NOMO-1 (cell line): ENCODE measurements around the gene RPS8.
A peak's percentile ranks its signal among the peaks of the same experiment; 100 is the strongest.
"Not testable (repeated sequence)": the region's sequence is repeated elsewhere in the genome, so short reads cannot be mapped to it uniquely, and the experiment has no call there.

Experiments used
- DNase-seq, 2 experiments: peaks; one replicate each; lab custom pipeline; 2025; ENCODE audit not compliant: unreplicated experiment in 2 of 2; lab: John Stamatoyannopoulos, UW

Gene RPS8

DNA sequence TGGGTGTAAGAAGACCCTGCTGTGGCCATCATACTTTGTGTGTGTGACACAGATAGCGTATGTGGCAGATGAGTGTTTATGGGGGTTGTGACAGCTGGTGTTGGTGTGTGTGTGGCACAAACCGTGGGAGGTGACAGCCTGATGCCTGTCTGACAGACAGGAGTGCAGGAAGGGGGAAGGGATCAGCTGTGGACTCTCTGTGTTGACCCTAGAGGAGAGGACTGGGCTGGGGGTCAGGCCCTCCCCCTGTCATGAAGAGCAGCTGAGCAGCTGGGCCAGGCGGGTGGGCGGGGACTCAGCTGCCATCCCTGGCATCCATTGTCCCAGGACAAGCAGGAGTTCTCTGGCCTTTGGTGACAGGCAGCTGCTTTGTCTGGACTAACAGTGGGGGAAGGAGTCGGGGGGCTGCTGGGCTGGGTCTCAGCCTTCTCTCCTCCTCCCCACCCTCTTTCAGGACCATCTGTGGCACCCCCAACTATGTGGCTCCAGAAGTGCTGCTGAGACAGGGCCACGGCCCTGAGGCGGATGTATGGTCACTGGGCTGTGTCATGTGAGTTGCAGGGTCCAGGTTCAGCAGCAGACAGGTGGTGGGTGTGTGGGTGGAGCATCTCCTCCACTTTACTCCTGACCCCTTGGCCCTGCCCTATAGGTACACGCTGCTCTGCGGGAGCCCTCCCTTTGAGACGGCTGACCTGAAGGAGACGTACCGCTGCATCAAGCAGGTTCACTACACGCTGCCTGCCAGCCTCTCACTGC is 27.1 kb downstream of the RPS8 start:
- no peak for DNase-seq

DNA sequence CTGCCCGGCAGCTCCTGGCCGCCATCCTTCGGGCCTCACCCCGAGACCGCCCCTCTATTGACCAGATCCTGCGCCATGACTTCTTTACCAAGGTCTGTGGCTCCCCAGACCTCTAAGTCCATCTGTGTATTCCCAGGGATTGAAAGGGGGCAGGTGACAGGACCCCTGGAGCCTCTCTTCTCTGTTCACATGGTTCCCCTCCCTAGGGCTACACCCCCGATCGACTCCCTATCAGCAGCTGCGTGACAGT is 27.6 kb downstream of the RPS8 start:
- no peak for DNase-seq

DNA sequence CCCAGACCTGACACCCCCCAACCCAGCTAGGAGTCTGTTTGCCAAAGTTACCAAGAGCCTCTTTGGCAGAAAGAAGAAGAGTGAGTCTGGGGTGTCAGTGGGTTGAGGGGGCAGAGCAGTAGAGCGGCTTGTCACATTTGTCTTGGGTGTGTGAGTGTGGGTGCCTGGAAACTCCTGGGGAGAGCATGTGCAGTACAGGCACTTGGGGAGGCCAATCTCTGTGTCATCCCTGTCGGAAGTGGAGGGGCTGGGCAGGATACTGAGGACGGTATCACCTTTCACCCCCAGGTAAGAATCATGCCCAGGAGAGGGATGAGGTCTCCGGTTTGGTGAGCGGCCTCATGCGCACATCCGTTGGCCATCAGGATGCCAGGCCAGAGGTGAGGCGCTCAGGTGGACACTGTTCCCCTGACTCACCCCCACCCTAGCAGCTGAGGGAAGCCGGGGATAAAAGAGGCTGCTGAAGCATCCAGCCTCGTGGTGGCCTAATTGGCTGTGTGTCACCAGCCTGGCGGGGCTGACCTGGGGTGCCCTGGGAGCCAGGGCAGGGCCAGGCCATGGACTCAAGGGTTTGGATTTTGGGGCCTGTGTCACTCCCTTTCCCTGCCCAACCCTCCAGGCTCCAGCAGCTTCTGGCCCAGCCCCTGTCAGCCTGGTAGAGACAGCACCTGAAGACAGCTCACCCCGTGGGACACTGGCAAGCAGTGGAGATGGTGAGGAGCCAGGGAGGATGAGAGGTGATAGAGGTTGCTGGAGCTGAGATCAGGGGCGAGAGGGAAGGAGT is 28.2 kb downstream of the RPS8 start:
- DNase-seq: no peak

DNA sequence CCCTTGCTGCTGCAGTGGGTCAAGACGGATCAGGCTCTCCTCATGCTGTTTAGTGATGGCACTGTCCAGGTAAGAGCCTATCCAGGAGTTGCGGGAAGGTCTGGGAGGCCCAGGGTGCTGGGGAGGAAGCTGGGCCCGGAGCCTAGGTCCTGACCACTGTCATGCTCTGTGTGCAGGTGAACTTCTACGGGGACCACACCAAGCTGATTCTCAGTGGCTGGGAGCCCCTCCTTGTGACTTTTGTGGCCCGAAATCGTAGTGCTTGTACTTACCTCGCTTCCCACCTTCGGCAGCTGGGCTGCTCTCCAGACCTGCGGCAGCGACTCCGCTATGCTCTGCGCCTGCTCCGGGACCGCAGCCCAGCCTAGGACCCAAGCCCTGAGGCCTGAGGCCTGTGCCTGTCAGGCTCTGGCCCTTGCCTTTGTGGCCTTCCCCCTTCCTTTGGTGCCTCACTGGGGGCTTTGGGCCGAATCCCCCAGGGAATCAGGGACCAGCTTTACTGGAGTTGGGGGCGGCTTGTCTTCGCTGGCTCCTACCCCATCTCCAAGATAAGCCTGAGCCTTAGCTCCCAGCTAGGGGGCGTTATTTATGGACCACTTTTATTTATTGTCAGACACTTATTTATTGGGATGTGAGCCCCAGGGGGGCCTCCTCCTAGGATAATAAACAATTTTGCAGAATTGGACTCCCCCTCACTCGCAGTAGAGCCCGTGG is 30.1 kb downstream of the RPS8 start:
- no peak for DNase-seq

DNA sequence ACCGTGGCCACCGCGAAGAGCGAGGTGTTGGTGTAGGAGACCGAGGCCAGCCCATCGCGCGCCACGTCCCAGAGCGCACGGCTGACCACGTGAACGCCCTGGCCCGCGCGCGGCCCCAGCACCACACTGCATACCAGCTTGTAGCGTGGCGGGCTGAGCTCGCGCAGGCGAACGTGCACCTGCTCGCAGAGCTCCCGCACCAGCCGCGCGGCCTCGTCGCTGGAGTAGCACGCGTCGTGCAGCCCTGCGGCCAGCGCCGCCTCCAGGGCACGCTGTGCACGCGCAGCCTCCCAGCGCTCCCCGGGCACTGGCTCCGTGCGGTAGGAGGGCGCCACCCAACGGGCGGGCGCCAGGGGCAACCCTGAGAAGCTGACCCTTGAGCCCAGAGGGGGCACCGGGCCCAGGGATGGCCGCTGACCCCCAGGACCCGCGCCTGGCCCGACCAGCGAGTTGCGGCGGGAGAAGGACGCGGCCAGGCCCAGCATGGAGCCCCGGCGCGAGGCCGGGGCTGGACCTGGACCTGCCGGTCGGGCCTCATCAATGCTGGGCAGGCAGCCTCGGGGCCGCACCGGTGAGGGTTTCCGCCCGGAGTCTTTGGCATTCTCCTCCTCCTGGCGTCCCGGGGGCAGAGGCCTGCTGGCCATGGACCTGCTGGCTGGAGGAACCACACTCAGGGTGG is 30.8 kb downstream of the RPS8 start:
- no peak for DNase-seq

DNA sequence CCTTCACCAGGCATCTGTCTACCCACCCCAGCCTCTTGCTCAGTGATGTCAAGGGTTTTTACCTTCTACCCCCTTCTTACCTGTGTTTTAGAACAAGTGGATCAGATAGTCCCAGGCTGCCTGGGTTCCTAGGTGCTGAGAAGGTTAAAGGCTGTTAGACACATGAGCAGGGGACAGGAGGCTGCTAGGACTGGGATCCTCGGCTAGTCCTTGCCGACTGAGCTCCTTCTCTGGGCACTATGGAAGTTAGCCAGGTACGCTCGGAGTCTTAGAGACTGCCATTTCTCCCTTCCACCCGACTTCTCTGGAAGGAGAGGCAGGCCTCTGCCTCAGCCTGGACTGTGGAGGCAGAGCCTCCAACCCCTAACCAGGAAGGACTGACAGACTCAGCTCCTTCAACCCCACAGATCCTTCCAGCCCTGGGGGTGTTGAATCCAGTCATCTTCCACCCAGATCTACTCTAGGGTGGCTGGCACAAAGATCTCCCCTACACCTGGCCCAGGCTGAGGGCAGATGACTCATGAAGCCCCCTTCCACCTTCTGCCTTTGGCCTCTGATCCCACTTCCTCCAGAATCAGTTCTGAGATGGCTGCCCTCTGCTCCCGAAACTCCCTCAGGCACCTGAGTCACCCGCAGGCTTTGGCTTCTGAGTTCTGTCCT is 31.5 kb downstream of the RPS8 start, which contains the start of gene DYNLT4:
DYNLT4 (minus strand) TSS at position 648 of the 660 bp plus-strand sequence. CDS start 683 bp downstream, outside the sequence.
- DNase-seq: no peak

DNA sequence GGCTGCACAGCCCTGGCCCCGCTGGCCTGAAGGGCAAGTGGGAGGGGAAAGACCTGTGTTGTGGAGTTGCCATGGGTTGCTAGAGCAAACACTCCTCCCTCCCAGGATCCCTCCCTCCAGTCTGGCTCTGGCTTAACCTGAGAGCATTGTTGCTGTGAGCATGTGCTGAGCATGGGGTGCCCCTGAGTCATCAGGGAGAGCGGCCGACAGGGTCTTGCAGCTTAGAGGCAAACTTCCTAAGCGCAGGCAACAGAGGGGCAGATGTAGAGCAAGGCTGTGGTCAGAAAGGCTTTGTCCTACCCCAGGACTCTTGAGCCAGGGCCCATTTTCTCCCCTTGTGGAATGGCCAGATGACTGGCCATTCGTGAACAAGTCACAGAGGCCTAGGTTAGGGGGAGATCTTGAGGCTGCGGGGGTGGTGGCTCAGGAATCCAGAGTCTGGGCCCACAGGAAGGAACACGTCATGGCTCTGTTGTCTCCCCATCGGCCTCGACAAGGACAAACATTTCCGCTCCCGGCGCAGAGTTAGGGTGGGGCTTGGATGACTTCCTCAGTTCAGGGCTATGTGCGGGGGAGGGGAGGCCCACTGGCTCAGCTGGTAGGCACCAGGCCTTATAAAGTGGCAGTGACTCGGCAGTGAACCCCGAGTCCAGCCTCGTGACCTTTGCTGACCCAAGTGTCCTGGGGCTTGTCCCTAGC is 32.2 kb downstream of the RPS8 start:
- peak; percentile 92 to 96 for DNase-seq

DNA sequence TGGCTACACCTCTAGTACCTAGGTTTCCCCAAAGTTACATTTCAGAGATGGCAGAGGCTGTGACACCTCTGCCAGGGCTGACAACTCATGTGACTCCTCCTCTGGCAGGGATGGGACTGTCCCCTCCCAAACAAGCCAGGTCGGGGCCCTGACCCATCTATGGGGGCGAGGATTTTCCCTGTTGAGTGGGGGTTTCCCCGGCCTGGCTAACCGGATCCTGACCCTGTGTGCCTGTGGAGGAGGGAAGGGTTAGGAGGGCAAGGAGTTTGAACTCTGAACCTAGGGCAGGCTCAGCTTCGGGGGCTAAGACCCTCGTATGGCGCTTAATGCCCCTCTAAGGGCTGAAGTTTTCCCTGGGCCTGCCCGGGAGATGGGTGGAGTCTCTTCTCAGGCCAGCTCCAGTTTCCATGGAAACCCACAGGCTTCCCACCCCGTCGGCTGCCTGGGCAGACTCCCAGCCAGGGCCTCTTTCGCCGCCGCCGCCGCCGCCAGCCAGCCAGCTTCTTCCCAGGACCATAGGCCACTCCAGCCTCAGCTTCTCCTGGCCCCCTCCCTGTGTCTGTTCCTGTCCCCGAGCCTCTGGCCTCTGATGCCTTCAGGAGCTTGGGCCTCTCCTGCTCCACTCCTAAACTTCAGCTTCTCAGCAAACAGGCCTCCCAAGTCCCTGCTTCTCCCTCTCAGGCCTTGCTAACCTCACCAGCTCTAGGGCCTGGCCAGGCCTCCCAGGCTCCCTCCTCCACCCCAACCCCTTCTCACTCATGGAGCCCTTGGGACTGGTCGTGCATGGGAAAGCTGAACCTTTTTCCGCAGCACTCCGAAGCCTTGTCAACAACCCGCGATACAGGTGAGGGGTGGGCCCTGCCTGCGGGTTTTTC is 33.0 kb downstream of the RPS8 start, which contains the start of gene BTBD19:
BTBD19 (plus strand) TSS at position 461 of the 875 bp plus-strand sequence; CDS start at position 759, 298 bp downstream.
- DNase-seq: peak; percentile 20 to 23

DNA sequence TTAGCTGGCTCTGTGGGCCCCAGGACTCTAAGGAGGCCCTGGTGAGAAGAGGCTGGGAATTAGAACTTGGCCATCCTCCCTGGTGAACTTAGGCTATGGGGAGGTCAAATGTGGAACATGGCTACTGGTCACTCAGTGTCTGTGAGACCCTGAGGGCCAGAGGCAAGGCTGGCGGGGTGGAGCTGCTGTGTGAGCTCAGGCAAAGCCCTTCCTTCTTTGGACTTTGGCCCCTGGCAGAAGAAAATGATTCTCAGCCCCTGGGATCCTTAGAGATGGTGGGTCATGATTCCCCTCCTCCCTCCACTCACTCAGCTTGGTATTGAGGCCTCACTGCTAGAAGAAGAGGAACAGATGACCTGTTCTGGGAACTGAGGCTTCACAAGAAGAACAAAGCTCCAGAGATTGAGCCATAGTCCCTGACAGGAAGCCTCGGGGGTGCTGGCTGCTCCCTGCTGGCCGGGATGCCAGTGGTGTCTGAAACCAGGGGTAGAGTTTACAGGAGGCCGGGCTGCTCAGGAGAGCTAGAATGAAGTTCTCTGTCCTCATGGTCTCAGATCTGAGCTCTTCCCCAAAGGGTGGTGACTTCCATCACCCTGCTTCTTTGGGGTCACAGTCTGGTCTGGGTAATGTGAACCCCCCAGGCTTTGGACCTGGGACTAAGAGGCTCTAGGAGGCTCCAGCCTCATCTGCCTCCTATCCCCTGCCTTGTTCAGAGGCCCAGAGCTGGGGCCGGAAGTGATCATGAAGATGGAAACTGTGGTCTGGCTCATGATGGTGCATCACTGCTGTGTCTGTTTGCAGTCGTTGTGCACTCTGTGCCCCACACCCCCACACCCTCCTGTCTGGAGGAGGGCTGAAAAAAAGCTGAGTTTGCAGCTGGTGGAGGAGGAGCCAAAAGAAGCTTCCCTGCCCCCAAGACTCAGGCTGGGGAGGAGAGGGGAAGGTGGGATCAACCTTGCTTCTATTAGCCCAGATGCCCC is 33.9 kb downstream of the RPS8 start:
- peak; percentile 53 to 68 for DNase-seq

DNA sequence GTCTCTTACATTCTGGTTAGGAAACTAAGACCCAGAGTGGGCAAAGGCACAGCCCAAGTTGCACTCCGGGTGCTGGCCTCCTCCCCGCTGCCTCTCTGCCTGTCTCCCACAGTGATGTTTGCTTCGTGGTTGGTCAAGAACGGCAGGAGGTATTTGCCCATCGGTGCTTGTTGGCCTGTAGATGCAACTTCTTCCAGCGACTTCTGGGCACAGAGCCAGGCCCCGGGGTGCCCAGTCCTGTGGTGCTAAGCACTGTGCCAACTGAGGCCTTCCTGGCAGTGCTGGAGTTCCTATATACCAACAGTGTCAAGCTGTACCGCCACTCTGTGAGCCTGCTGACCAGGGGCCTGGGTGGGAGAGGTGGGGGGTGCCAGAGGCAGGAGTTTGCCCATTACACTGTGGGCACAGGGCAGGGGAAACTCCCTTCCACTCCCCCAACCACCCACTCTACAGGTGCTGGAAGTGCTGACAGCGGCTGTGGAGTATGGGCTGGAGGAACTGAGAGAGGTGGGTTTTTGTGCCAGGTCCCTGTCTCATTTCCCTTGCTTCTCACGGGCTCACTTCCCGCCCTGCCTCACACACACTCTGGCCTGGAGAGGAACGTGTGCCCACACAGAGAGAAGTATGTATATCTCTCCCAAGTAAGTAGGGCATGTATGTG is 34.9 kb downstream of the RPS8 start:
- no peak for DNase-seq

DNA sequence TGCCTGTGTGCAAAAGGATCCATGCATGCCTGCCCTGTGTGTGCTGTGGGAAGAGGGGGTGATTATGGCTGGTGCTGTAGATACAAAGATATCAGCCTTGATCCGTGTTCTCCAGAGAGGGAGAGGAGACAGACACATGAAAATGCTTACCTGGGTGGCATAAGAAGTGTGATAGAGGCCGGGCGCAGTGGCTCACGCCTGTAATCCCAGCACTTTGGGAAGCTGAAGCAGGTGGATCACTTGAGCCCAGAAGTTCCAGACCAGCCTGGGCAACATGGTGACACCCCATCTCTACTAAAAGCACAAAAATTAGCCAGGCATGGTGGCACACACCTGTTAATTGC is 35.4 kb downstream of the RPS8 start:
- DNase-seq: not testable (repeated sequence)

DNA sequence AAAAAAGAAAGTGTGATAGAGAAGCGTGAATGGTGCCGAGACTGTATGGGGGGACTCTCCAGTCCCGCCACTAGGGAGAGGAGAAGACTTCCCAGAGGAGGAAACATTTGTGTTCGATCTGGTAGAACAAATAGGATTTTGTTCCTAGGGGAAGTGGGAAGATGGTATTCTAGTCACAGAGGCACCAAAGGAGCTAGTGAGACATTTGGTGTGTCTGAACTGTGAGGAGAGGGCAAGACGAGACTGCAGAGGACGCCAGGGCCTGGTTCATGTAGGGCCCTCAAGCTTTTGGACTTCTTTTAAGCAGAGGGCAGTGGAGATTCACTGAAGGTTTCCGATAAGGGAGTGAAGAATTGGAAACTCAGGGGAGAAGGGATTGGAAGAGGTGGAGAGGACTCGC is 35.9 kb downstream of the RPS8 start:
- no peak for DNase-seq

DNA sequence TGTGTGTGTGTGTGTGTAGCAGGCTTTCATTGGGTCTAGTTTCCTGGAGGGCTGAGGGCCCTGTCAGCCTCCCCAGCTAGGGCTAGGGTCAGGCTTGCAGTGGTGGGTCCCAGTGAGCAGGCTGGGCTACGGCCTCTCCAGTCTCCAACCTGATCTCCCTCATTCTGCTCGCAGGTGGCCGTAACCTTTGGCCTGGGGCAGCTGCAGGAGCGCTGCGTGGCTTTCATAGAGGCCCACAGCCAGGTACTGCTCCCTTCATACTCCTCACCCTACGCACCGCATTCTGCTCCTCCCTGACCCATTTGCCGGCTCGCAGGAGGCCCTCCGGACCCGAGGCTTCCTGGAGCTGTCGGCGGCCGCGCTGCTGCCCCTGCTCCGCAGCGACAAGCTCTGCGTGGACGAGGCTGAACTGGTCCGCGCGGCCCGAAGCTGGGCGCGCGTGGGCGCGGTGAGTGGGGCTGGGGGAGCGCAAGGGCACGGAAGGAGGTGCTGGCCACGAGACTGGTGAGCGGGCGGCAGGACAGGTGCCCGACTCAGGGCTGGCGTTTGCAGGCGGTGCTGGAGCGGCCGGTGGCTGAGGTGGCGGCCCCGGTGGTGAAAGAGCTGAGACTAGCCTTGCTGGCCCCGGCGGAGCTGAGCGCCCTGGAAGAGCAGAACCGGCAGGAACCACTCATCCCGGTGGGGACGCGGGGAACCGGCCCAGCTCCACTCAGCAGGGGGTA is 37.6 kb downstream of the RPS8 start:
- DNase-seq: no peak

DNA sequence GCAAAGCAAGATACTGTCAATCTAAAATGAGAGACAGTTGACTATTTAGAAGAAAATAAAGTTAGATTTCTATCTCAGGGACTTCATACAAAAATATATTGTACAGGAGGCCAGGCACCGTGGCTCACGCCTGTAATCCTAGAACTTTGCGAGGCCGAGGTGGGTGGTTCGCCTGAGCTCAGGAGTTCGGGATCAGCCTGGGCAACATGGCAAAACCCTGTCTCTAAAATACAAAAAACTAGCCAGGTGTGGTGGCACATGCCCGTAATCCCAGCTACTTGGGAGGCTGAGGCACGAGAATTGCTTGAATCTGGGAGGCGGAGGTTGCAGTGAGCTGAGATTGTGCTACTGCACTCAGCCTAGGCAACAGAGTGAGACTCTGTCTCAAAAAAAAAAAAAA is 40.6 kb downstream of the RPS8 start:
- not testable (repeated sequence) for DNase-seq

DNA sequence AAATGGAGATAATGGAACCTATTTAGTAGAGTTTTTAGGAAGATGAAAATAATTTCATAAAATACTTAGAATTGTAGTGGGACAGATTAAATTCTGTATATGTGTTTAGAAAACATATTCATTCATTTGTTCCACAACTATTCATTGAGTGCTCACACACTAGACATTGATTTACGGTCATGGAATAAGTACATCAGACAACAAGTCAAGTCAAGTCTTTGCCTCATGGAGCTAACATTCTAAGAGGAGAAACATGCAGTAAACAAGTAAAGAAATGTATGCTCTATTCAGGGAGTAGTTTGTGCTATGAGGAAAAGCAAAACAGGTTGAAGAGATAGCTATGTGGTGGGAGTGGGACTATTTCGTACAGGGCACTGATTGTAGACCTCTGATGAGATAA is 42.0 kb downstream of the RPS8 start:
- no peak for DNase-seq

DNA sequence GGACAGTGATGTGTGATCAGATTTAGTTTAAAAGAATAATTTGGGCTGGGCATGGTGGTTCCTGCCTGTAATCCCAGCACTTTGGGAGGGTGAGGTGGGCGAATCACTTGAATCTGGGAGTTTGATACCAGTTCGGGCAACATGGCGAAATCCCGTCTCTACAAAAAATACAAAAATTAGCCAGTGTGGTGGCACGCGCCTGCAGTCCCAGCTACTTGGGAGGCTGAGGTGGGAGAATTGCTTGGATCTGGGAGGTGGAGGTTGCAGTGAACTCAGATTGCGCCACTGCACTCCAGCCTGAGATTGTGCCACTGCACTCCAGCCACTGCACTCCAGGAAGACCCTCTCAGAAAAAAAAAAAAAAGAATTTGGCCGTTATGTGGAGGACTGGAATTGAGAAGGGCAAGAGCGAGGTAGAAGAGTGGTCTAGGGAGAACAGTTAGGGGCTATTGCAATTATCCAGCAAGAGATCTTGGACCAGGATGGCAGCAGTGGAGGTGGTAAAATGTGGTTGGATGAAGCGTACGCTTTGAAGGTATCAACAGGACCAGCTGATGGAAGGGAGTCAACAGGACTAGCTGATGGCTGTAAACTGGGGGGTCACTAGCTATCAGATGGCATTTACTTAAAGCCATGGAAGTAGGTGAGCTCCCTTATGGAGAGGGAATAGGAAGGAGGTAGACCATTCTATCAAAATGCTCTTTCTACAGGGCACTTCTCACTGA is 42.6 kb downstream of the RPS8 start:
- no peak for DNase-seq
